Dendritic cell treated with granulocyte-macrophage colony-stimulating factor and Interleukin-4, amounts not matched to agents 40 ng/mL and 50 ng/mL, for 4 days (primary cell): ENCODE measurements around the gene SMS.
A peak's percentile ranks its signal among the peaks of the same experiment; 100 is the strongest.
"Not testable (repeated sequence)": the region's sequence is repeated elsewhere in the genome, so short reads cannot be mapped to it uniquely, and the experiment has no call there.

Experiments used
- H3K27ac Mint-ChIP-seq: one replicate; pipeline ENCODE4 v1.8.0; 2022; ENCODE audit warnings: mild to moderate bottlenecking, mixed read lengths
- H3K27me3 Mint-ChIP-seq: one replicate; pipeline ENCODE4 v1.8.0; 2022; ENCODE audit warnings: mild to moderate bottlenecking, mixed read lengths
- H3K36me3 Mint-ChIP-seq: one replicate; pipeline ENCODE4 v1.8.0; 2022; ENCODE audit warnings: low read depth, mixed read lengths
- H3K4me1 Mint-ChIP-seq: one replicate; pipeline ENCODE4 v1.8.0; 2022; ENCODE audit warnings: low read depth, mixed read lengths
- H3K4me3 Mint-ChIP-seq: one replicate; pipeline ENCODE4 v1.8.0; 2022; ENCODE audit warnings: mild to moderate bottlenecking, moderate library complexity, mixed read lengths
- H3K9me3 Mint-ChIP-seq: one replicate; pipeline ENCODE4 v1.8.0; 2022; ENCODE audit warnings: mixed read lengths
- intact Hi-C: fragments of 100-400 bp; cut with micrococcal nuclease; formaldehyde crosslinking; loops from one replicate; pipeline ENCODE4 v1.15.0; 2022

The SMS gene

GRCh38 chrX:21939906-21940305 lies 603 bp upstream of the SMS start:
- Mint-ChIP-seq H3K4me3 (peak overlapping the region; percentile 68), H3K4me1 (peaks cover 24% of the 10 kb centered on the region), H3K9me3 (no peaks in the 10 kb centered on the region), H3K36me3 (peaks cover 6% of the 10 kb centered on the region), H3K27me3 (no peaks in the 10 kb centered on the region), H3K27ac (peak overlapping the region; percentile 84)
- intact Hi-C loops: loop anchor here (2.0 kb wide), 1 partner anchor 13 kb away; no protein-coding TSS in a partner anchor

- H3K4me1 Mint-ChIP-seq: peaks cover 34% of the 10 kb centered on the region
- intact Hi-C loops: no loop called here
- no peaks in the 10 kb centered on the region for H3K9me3 Mint-ChIP-seq
- no peaks in the 10 kb centered on the region for H3K27me3 Mint-ChIP-seq
- H3K36me3 Mint-ChIP-seq: peaks cover 12% of the 10 kb centered on the region
- no peak overlapping the region for H3K27ac Mint-ChIP-seq
- no peak overlapping the region for H3K4me3 Mint-ChIP-seq
These were observed 3.1 kb downstream of the SMS start for GRCh38 chrX:21943460-21944135.

GRCh38 chrX:21944136-21944615 lies 3.7 kb downstream of the SMS start:
- H3K9me3 Mint-ChIP-seq: no peaks in the 10 kb centered on the region
- peaks cover 34% of the 10 kb centered on the region for H3K4me1 Mint-ChIP-seq
- H3K27ac Mint-ChIP-seq: no peak overlapping the region
- intact Hi-C loops: no loop called here
- H3K27me3 Mint-ChIP-seq: no peaks in the 10 kb centered on the region
- peaks cover 12% of the 10 kb centered on the region for H3K36me3 Mint-ChIP-seq
- H3K4me3 Mint-ChIP-seq: no peak overlapping the region

GRCh38 chrX:21946925-21947641 lies 6.6 kb downstream of the SMS start:
- Mint-ChIP-seq H3K9me3 (no peaks in the 10 kb centered on the region), H3K4me3 (no peak overlapping the region), H3K36me3 (peaks cover 11% of the 10 kb centered on the region), H3K27ac (no peak overlapping the region), H3K4me1 (peaks cover 36% of the 10 kb centered on the region), H3K27me3 (no peaks in the 10 kb centered on the region)
- intact Hi-C loops: no loop called here

- H3K4me3 Mint-ChIP-seq: no peak overlapping the region
- H3K27ac Mint-ChIP-seq: no peak overlapping the region
- H3K9me3 Mint-ChIP-seq: no peaks in the 10 kb centered on the region
- intact Hi-C loops: no loop called here
- no peaks in the 10 kb centered on the region for H3K27me3 Mint-ChIP-seq
- H3K4me1 Mint-ChIP-seq: peaks cover 36% of the 10 kb centered on the region
- peaks cover 6% of the 10 kb centered on the region for H3K36me3 Mint-ChIP-seq
These were observed 7.2 kb downstream of the SMS start for GRCh38 chrX:21947671-21948070.

GRCh38 chrX:21948897-21949578 lies 8.5 kb downstream of the SMS start:
- Mint-ChIP-seq H3K36me3 (peaks cover 12% of the 10 kb centered on the region), H3K27me3 (no peaks in the 10 kb centered on the region), H3K27ac (no peak overlapping the region), H3K4me1 (peaks cover 26% of the 10 kb centered on the region), H3K9me3 (no peaks in the 10 kb centered on the region), H3K4me3 (no peak overlapping the region)
- intact Hi-C loops: no loop called here

GRCh38 chrX:21949689-21950088 lies 9.2 kb downstream of the SMS start:
- peaks cover 26% of the 10 kb centered on the region for H3K4me1 Mint-ChIP-seq
- no peak overlapping the region for H3K4me3 Mint-ChIP-seq
- H3K36me3 Mint-ChIP-seq: peaks cover 12% of the 10 kb centered on the region
- intact Hi-C loops: loop anchor here (10.0 kb wide), 1 partner anchor 65 kb away; no protein-coding TSS in a partner anchor
- no peak overlapping the region for H3K27ac Mint-ChIP-seq
- H3K9me3 Mint-ChIP-seq: no peaks in the 10 kb centered on the region
- no peaks in the 10 kb centered on the region for H3K27me3 Mint-ChIP-seq

- H3K4me1 Mint-ChIP-seq: peaks cover 31% of the 10 kb centered on the region
These were observed 10.0 kb downstream of the SMS start for GRCh38 chrX:21950557-21950956.

GRCh38 chrX:21952624-21953023 lies 12.1 kb downstream of the SMS start:
- peaks cover 9% of the 10 kb centered on the region for H3K36me3 Mint-ChIP-seq
- intact Hi-C loops: loop anchor here (10.0 kb wide), 1 partner anchor 68 kb away; no protein-coding TSS in a partner anchor
- H3K27me3 Mint-ChIP-seq: no peaks in the 10 kb centered on the region
- H3K27ac Mint-ChIP-seq: no peak overlapping the region
- H3K9me3 Mint-ChIP-seq: no peaks in the 10 kb centered on the region
- no peak overlapping the region for H3K4me3 Mint-ChIP-seq
- H3K4me1 Mint-ChIP-seq: peaks cover 25% of the 10 kb centered on the region

More at GRCh38 chrX:21950557-21950956, 10.0 kb downstream of the SMS start:
- not testable (repeated sequence) for H3K4me3 Mint-ChIP-seq, H3K27me3 Mint-ChIP-seq, H3K27ac Mint-ChIP-seq, H3K9me3 Mint-ChIP-seq
- peaks cover 12% of the 10 kb centered on the region for H3K36me3 Mint-ChIP-seq
- intact Hi-C loops: loop anchor here (10.0 kb wide), 1 partner anchor 66 kb away; no protein-coding TSS in a partner anchor

- H3K27ac Mint-ChIP-seq, H3K9me3 Mint-ChIP-seq, H3K27me3 Mint-ChIP-seq, H3K36me3 Mint-ChIP-seq, H3K4me3 Mint-ChIP-seq: not testable (repeated sequence)
- intact Hi-C loops: loop anchor here (10.0 kb wide), 1 partner anchor 69 kb away; no protein-coding TSS in a partner anchor
- H3K4me1 Mint-ChIP-seq: peaks cover 28% of the 10 kb centered on the region
These were observed 12.8 kb downstream of the SMS start for GRCh38 chrX:21953195-21953830.

- H3K4me1 Mint-ChIP-seq: peaks cover 38% of the 10 kb centered on the region
- H3K27ac Mint-ChIP-seq: peak overlapping the region; percentile 72
- peaks cover 6% of the 10 kb centered on the region for H3K36me3 Mint-ChIP-seq
- H3K27me3 Mint-ChIP-seq: no peaks in the 10 kb centered on the region
- no peak overlapping the region for H3K4me3 Mint-ChIP-seq
- no peaks in the 10 kb centered on the region for H3K9me3 Mint-ChIP-seq
- intact Hi-C loops: loop anchor here (10.0 kb wide), 1 partner anchor 71 kb away; no protein-coding TSS in a partner anchor
These were observed 15.1 kb downstream of the SMS start for GRCh38 chrX:21955403-21956189.

- Mint-ChIP-seq H3K36me3 (peaks cover 6% of the 10 kb centered on the region), H3K27me3 (no peaks in the 10 kb centered on the region), H3K4me3 (no peak overlapping the region), H3K4me1 (peaks cover 48% of the 10 kb centered on the region), H3K27ac (no peak overlapping the region), H3K9me3 (no peaks in the 10 kb centered on the region)
- intact Hi-C loops: loop anchor here (10.0 kb wide), 1 partner anchor 72 kb away; no protein-coding TSS in a partner anchor
These were observed 16.3 kb downstream of the SMS start for GRCh38 chrX:21956783-21957182.

- Mint-ChIP-seq H3K27ac (no peak overlapping the region), H3K9me3 (no peaks in the 10 kb centered on the region), H3K27me3 (no peaks in the 10 kb centered on the region), H3K4me3 (no peak overlapping the region), H3K36me3 (peaks cover 1% of the 10 kb centered on the region), H3K4me1 (peaks cover 42% of the 10 kb centered on the region)
- intact Hi-C loops: loop anchor here (10.0 kb wide), 1 partner anchor 73 kb away; no protein-coding TSS in a partner anchor
These were observed 17.7 kb downstream of the SMS start for GRCh38 chrX:21958187-21958586.
